Common myeloid progenitor, CD34-positive (primary cell): ENCODE data around the gene HSH2D.

Experiments used
- CTCF ChIA-PET: fragments of 350-600 bp; sonication (Branson Sonifier 250); formaldehyde crosslinking; loops from one replicate; lab custom pipeline; 2021; ENCODE audit warnings: antibody characterized with exemption; lab: Charles Lee
- POLR2A ChIA-PET: fragments of 350-600 bp; sonication (Branson Sonifier 250); formaldehyde crosslinking; loops from one replicate; lab custom pipeline; 2021; ENCODE audit warnings: antibody characterized with exemption; lab: Charles Lee
- DNase-seq, 3 donors: peaks; one replicate each; pipeline versions ENCODE4 v3.0.0 to v3.0.0-alpha.2; 2013
- H3K27ac ChIP-seq, 2 experiments: 1 replicate in 1 of 2; 2 replicates in 1 of 2; pipeline ENCODE4 v1.7.0; 2013; ENCODE audit warnings: inconsistent platforms in 2 of 2, low read length in 2 of 2, mild to moderate bottlenecking in 2 of 2, low read depth in 1 of 2, moderate library complexity in 1 of 2; ENCODE audit not compliant: severe bottlenecking in 2 of 2, insufficient read depth in 1 of 2, poor library complexity in 1 of 2
- H3K27me3 ChIP-seq, 5 experiments: replicated peaks in 2 of 5; 1 replicate in 3 of 5; 2 replicates in 2 of 5; pipeline versions ENCODE4 v1.6.1 to v1.7.0; 2013; ENCODE audit warnings: low read length in 4 of 5, mild to moderate bottlenecking in 2 of 5, moderate library complexity in 2 of 5, inconsistent platforms in 1 of 5; ENCODE audit not compliant: insufficient read depth in 5 of 5, control insufficient read depth in 4 of 5
- H3K36me3 ChIP-seq, 4 experiments: 1 replicate in 2 of 4; 2 replicates in 2 of 4; pipeline versions ENCODE4 v1.6.1 to v1.7.0; 2013; ENCODE audit warnings: low read length in 3 of 4, control low read depth in 1 of 4, mild to moderate bottlenecking in 1 of 4; ENCODE audit not compliant: control insufficient read depth in 4 of 4, insufficient read depth in 4 of 4
- H3K4me1 ChIP-seq, 4 experiments: 1 replicate in 3 of 4; 2 replicates in 1 of 4; pipeline versions ENCODE4 v1.6.1 to v1.7.1; 2013; ENCODE audit warnings: low read length in 3 of 4, mild to moderate bottlenecking in 3 of 4, control low read depth in 1 of 4, inconsistent platforms in 1 of 4, moderate library complexity in 1 of 4; ENCODE audit not compliant: control insufficient read depth in 4 of 4, insufficient read depth in 4 of 4; ENCODE audit errors: control extremely low read depth in 1 of 4
- H3K4me3 ChIP-seq, 7 experiments: 1 replicate in 4 of 7; 2 replicates in 3 of 7; pipeline versions ENCODE4 v1.5.1 to v1.7.0; 2013; ENCODE audit warnings: mild to moderate bottlenecking in 7 of 7, low read length in 6 of 7, moderate library complexity in 6 of 7, inconsistent platforms in 2 of 7, low read depth in 2 of 7, control low read depth in 1 of 7; ENCODE audit not compliant: insufficient read depth in 4 of 7, control insufficient read depth in 1 of 7; ENCODE audit errors: extremely low read depth in 1 of 7
- H3K9me3 ChIP-seq, 5 experiments: 1 replicate in 4 of 5; 2 replicates in 1 of 5; pipeline versions ENCODE4 v1.6.1 to v1.7.1; 2013; ENCODE audit warnings: low read length in 4 of 5, mild to moderate bottlenecking in 2 of 5, inconsistent platforms in 1 of 5, low read depth in 1 of 5, moderate library complexity in 1 of 5; ENCODE audit not compliant: control insufficient read depth in 4 of 5, insufficient read depth in 2 of 5; ENCODE audit errors: control extremely low read depth in 1 of 5
- WGBS: methylation state at CpG from one replicate; pipeline ENCODE4 v1.1.5; 2013; ENCODE audit not compliant: insufficient coverage; 5-methylcytosine and 5-hydroxymethylcytosine counted together

Gene HSH2D

DNA sequence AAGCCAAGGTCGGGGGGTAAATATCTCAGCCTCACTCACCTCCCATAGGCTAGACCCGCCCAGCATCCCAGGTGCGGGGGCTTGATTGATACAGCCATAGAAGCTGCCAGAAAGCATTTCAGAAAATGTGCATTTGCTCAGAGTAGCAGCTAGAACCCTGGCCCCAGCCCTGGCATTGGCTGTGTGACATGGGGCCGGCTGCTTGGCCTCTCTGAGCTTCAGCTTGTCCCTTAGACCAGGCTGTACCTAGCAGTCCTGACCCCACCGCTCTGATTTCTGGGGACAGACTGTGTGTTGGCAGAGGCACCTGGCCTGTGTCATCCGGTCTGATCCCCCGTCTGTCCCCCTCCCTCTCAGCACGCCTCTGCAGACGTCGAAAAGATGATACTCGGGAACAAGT is 16.4 kb upstream of the HSH2D start:
- H3K4me3 ChIP-seq = no peak overlapping the region
- POLR2A ChIA-PET = no interaction called here
- CTCF ChIA-PET = interaction anchor here (1.3 to 1.9 kb wide), 2 partner anchors 9 to 17 kb away, joined by 3 to 5 read pairs; partner anchors contain the start of gene HSH2D
- no peak overlapping the region for H3K27ac ChIP-seq
- DNase-seq = no peak
- H3K36me3 ChIP-seq = peaks cover 16 to 96% (median 90%) of the 10 kb centered on the region in 4 experiments
- WGBS = 93% methylated on average over 9 of the region's 11 CpGs
- no peaks in the 10 kb centered on the region for H3K27me3 ChIP-seq
- H3K9me3 ChIP-seq = no peaks in the 10 kb centered on the region
- H3K4me1 ChIP-seq = no peaks in the 10 kb centered on the region

DNA sequence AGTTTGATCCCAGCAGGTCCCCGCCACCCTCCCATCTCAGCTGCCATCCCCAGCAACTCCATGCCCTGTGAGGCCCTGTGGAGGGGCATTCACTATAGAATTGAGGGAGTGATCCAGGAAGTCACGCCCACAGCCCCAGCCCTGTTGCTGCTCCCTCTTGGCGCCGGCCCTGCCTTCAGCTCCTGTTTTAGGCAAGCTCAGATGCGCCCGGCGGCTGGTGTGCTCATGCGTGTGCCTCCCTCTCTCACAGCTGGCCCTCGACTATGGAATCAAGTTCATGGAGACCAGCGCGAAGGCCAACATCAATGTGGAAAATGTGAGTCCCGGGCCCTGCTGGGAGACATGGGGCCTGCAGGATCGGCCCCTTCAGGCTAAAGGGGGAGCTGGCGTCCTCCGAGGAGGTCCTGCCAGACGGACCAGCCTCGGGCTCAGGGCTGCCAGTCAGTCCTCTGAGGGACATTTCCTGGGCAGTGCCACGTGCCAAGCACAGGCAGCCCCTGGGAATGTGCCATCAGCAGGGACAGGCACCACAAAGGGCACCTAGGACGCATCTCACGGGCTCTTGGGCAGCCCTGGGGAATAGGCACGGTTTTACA is 15.6 kb upstream of the HSH2D start:
- H3K27me3 ChIP-seq = no peaks in the 10 kb centered on the region
- DNase-seq = no peak
- 95% methylated on average over 21 of the region's 21 CpGs for WGBS

DNA sequence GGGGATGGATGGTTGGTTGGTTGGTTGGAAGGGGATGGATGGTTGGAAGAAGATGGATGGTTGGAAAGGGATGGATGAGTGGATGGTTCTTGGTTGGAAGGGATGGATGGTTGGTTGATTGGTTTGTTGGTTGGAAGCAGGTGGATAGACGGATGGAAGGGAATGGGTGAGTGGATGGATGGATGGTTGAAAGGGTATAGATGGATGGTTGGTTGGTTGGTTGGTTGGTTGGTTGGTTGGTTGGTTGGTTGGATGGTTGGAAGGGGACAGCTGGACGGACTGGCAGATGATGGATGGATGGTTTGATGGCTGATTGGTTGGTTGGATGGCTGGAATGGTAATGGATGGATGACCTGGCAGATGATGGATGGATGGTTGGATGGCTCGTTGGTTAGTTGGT is 11.8 kb upstream of the HSH2D start:
- no peaks in the 10 kb centered on the region for H3K27me3 ChIP-seq
- no peak overlapping the region for H3K27ac ChIP-seq
- ChIA-PET POLR2A (no interaction called here), CTCF (interaction anchor here (1.4 to 2.3 kb wide), 2 partner anchors 14 to 68 kb away, joined by 3 to 5 read pairs; no protein-coding TSS in a partner anchor)
- 96% methylated on average over 3 of the region's 3 CpGs for WGBS
- no peaks in the 10 kb centered on the region for H3K9me3 ChIP-seq
- peaks cover 11 to 78% (median 73%) of the 10 kb centered on the region in 4 experiments for H3K36me3 ChIP-seq
- H3K4me3 ChIP-seq = no peak overlapping the region
- DNase-seq = no peak
- peaks cover 0 to 34% (median 28%) of the 10 kb centered on the region in 4 experiments for H3K4me1 ChIP-seq

More for the DNA sequence above, 15.6 kb upstream of the HSH2D start:
- peaks cover 17 to 96% (median 90%) of the 10 kb centered on the region in 4 experiments for H3K36me3 ChIP-seq
- H3K4me1 ChIP-seq = peaks cover 0 to 3% (median 1%) of the 10 kb centered on the region in 4 experiments
- H3K27ac ChIP-seq = peak overlapping the region in 1 of 2 experiments; percentile 46
- no peak overlapping the region for H3K4me3 ChIP-seq
- CTCF ChIA-PET = interaction anchor here (1.8 to 1.9 kb wide), 2 partner anchors 16 to 22 kb away, joined by 5 to 7 read pairs; partner anchors contain the start of gene HSH2D
- H3K9me3 ChIP-seq = no peaks in the 10 kb centered on the region
- POLR2A ChIA-PET = no interaction called here

DNA sequence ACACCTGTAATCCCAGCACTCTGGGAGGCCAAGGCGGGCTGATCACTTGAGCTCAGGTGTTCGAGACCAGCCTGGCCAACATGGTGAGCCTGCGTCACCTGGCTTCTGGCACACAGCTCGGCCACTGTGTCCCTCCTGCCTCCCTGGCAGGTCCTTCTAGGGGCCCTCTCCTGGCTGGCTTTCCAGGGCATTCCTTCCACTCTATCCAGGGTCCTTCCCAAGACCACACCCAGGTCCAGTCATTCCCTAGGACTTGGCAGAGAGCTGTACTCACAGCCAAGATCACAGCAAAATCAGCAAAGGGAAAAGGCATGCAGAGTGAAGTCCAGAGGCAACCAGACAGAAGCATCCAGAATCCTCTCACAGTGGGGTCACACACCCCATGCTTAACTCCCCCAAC is 9.7 kb upstream of the HSH2D start:
- CTCF ChIA-PET = interaction anchor here (0.7 to 2.8 kb wide), 5 partner anchors 8 to 264 kb away, joined by 3 to 9 read pairs (median 3); no protein-coding TSS in a partner anchor
- WGBS = 97% methylated on average over 3 of the region's 4 CpGs
- no peak for DNase-seq

DNA sequence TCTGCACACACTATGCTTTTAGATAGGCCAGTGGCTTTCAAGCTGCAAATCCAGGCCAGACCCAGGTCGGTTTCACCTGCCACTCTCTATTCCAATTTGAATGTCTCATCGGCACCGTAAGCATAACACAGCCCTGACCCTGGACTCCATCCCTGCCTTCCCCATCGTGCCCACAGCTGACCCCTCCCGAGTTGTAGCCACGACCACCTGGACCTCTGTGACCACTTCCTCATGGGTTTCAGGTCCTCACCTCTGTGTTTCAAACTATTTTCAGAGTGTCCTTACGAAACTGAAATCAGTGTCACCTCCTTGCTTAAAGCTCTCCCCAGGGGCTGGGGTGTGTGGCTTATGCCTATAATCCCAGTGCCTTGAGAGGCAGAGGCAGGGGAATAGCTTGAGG is 9.0 kb upstream of the HSH2D start:
- ChIA-PET POLR2A (interaction anchor here (0.6 to 1.5 kb wide), 2 partner anchors 10 to 26 kb away, joined by 5 to 6 read pairs; no protein-coding TSS in a partner anchor), CTCF (interaction anchor here (0.9 to 2.8 kb wide), 4 partner anchors 8 to 59 kb away, joined by 3 to 9 read pairs (median 4); partner anchors contain the start of gene TPM4)
- DNase-seq = no peak
- H3K4me1 ChIP-seq = peaks cover 2 to 57% (median 50%) of the 10 kb centered on the region in 4 experiments
- peaks cover 9 to 49% (median 46%) of the 10 kb centered on the region in 4 experiments for H3K36me3 ChIP-seq
- no peaks in the 10 kb centered on the region for H3K27me3 ChIP-seq
- WGBS = 57% methylated on average over 7 of the region's 7 CpGs
- H3K9me3 ChIP-seq = no peaks in the 10 kb centered on the region
- no peak overlapping the region for H3K4me3 ChIP-seq
- H3K27ac ChIP-seq = peak overlapping the region in 1 of 2 experiments; percentile 47

More for the DNA sequence above, 9.7 kb upstream of the HSH2D start:
- POLR2A ChIA-PET = interaction anchor here (0.6 to 1.5 kb wide), 2 partner anchors 11 to 25 kb away, joined by 5 to 6 read pairs; no protein-coding TSS in a partner anchor
- Histone ChIP-seq H3K27me3 (no peaks in the 10 kb centered on the region), H3K4me3 (no peak overlapping the region), H3K36me3 (peaks cover 9 to 56% (median 53%) of the 10 kb centered on the region in 4 experiments), H3K27ac (peak overlapping the region in 1 of 2 experiments; percentile 47), H3K4me1 (peaks cover 0 to 50% (median 44%) of the 10 kb centered on the region in 4 experiments), H3K9me3 (no peaks in the 10 kb centered on the region)

DNA sequence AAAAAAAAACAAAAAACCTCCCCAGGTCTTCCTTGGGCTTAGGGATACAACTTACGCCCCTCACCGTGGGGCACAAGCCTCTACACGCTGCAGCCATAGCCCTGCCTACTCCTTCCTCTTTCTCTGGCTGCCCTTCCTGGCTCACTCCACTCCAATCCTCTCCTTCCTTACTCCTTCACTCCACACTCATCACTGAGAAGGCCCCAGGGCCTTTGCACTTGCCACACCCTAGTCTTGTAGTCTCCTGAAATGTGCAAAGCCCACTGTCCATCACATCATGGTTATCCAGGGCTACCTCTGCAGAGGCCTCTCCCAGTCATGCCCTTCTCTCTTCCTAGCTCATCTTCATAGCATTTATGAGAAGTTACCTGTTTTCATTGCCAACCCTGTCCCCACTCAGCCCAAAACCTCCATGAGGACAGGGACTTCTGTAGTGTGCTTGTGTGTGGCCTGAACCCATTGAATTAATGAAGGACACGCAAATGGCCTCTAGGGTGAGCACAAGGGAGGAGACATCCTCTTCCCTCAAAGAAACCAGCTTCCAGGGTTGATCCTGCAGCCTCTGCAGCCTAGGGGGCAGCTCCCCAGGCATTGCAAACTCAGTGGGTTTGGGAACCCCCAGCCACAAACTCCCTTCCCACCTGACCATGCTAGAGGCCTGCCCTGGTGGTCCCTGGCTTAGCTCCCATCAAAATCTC is 7.9 kb upstream of the HSH2D start:
- ChIA-PET POLR2A (no interaction called here), CTCF (interaction anchor here (0.6 to 2.8 kb wide), 10 partner anchors 8 to 73 kb away, joined by 3 to 9 read pairs (median 4); partner anchors contain the start of genes FAM32A and TPM4)
- Histone ChIP-seq H3K4me1 (peaks cover 2 to 67% (median 60%) of the 10 kb centered on the region in 4 experiments), H3K4me3 (no peak overlapping the region), H3K27me3 (no peaks in the 10 kb centered on the region), H3K36me3 (peaks cover 9 to 41% (median 38%) of the 10 kb centered on the region in 4 experiments), H3K9me3 (no peaks in the 10 kb centered on the region), H3K27ac (no peak overlapping the region)
- WGBS = 77% methylated on average over 4 of the region's 4 CpGs
- DNase-seq = no peak
